Measurements from ENCODE around the gene RBM12.

RBM12 gene

DNA sequence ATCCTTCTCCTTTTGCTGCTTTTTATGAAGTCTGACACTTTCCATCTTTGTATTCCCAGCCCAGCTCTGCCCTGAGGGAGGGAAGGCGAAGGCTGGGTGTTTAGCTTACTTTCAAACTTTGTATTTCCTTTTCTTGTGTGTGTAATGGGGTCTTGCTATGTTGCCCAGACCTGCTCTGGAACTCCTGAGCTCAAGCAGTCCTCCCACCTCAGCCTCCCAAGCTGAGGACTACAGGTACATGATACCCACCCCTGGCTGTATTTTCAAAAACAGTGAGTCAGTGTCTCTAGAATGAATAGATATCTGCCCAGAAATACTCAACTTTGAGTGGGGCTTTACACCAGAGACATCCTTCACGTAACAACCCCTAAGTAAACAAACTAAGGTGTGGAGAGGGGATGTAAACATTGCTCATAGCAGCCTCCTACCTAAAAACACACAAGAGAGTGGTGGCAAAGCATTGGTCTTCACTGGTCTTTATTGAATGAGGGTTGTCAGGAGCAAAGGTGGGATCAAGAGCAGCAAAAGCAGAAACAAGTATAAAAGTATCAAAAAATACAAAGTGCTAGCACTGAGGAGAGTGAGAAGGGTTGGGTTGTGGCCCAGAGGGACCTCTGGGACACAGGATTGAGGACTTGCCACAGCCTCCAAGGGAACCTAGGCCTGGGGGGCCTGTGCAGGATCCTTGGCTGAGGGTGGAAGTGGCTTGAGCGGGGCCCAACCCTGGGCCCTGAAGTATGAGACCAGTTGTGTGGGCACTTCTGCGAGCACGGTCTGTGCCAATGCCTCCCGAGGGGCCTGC is 38.9 kb downstream of the RBM12 start:
- FAIRE-seq (no peak), DNase-seq (ENCODE audit: low spot score) (no peak)

DNA sequence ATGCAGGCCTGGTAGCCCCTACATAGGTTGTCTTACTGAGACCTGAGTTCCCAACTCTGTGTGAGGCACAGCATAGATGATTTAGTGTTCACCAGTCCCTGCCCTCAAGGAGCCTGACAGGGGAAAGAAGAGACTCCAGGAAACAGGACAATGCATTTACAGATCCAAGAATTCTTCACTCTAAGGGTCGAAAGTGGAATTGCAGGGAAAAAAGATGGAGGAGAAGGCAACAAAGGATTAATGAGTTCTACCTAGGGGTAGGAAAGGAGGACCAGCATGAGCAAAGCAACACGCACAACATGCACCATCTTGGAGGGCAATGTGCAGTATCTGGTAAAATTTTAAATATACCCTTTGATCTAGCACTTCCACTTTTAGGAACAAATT is 43.1 kb downstream of the RBM12 start:
- FAIRE-seq (no peak), DNase-seq (ENCODE audit: low spot score) (no peak)

GRCh38 chr20:35620818-35621559 is 43.7 kb downstream of the RBM12 start:
- FAIRE-seq (no peak), DNase-seq (ENCODE audit: low spot score) (no peak)

GRCh38 chr20:35619196-35620095 is 45.3 kb downstream of the RBM12 start:
- DNase-seq (ENCODE audit: low spot score) (peak; percentile 89), FAIRE-seq (peak; percentile 78)

- DNase-seq (ENCODE audit: low spot score) = no peak
These were observed 46.2 kb downstream of the RBM12 start for GRCh38 chr20:35618263-35619131.

DNA sequence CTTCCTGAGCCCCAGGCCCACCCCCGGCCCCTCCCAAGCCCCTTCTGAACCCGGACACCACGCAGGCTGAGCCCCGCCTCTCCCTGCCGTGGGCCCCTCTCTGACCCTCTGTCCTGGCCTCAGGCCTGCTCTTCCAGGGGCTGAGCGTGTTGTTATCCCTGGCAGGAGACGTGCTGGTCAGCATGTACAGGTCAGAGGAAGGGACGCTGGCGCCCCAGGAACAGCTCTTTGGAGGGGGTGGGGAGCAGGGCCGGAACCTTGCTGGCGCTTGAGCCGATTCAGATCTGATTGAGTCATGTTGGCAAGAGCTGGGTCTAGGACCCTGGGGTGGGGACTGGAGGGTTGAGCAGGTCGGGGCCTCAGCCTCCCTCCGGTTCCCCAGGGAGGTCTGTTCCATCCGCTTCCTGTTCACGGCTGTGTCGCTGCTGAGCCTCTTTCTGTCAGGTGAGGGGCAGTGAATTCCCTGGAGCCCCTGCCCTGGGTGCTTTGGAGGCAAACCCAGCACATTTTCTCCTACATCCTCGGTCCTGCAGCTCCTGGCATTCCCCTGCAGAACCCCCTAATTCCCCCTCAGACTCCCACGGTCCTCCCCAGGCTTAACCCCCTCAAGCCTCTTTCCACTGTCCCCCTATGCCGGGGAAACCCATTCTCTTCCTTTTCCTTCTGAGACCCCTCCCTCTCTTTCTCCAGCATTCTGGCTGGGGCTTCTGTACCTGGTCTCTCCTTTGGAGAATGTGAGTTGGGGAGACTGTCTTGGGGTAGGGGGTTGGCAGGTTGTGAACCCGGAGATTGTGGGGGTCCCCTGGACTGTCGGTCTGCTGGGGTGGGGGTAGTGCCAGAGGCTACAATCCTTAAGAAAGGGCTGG is 47.1 kb downstream of the RBM12 start:
- peak; percentile 82 for FAIRE-seq
- peak; percentile 93 for DNase-seq (ENCODE audit: low spot score)

More at GRCh38 chr20:35618263-35619131, 46.2 kb downstream of the RBM12 start:
- FAIRE-seq = no peak

GRCh38 chr20:35616465-35617396 is 48.0 kb downstream of the RBM12 start:
- peak; percentile 91 for FAIRE-seq
- peak; percentile 74 for DNase-seq (ENCODE audit: low spot score)

GRCh38 chr20:35615667-35616464 is 48.8 kb downstream of the RBM12 start, which contains the start of gene SPAG4:
Gene SPAG4, plus strand, starts transcription at chr20:35615829. Its CDS starts 175 bp downstream, at chr20:35616004.
- no peak for FAIRE-seq
- DNase-seq (ENCODE audit: low spot score) = peak; percentile 100

DNA sequence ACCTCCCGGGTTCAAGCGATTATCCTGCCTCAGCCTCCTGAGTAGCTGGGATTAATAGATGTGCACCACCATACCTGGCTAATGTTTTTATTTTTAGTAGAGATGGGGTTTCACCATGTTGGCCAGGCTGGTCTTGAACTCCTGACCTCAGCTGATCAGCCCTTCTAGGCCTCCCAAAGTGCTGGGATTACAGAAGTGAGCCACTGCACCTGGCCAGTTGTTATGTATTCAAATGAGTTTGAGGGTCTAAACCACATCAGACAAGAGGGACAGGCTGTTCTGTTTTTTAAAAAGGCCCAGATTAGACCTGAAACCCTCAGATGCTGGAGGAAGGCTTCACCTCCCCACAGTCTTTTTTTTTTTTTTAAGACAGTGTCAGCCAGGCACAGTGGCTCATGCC is 53.2 kb downstream of the RBM12 start:
- no peak for DNase-seq (ENCODE audit: low spot score)
- FAIRE-seq = no peak

GRCh38 chr20:35610833-35611427 is 53.8 kb downstream of the RBM12 start:
- DNase-seq (ENCODE audit: low spot score) = no peak
- no peak for FAIRE-seq

DNA sequence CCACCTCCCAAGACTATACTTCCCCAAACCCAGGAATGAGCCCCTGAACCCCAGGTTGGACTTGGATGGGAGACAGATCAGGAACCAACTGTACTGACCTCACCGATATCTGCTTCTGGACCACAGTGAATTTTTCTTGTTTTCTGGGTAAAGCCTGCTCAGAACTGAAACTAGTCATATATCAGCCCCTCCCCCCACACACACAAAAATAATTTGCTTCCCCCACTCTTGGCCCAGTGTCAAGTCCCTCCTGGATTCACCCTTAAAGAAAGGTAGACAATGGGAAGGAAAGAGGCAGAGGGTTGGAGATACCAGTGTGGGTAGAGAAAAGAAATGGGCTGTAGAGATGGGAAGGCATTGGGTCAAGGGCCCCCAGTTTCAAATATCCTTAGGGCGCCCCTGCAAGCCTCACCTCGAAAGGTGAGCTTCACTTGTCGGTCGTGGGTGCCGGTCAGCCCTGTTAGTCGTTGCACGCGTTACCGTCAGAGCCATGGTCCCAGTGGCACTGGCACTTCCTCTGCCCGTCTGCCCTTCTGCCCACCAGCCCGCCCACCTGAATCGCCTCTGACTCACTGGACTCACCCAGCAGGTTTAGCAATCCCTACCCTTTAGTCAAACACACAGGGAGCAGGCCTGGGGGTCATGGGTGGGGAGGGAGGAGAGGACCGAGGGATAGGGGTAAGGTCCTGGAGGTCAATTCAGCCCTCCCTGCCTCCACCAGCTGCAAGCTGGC is 57.5 kb downstream of the RBM12 start:
- FAIRE-seq = no peak
- DNase-seq (ENCODE audit: low spot score) = peak; percentile 10

- no peak for DNase-seq (ENCODE audit: low spot score)
These were observed 58.6 kb downstream of the RBM12 start for GRCh38 chr20:35606127-35606526.

DNA sequence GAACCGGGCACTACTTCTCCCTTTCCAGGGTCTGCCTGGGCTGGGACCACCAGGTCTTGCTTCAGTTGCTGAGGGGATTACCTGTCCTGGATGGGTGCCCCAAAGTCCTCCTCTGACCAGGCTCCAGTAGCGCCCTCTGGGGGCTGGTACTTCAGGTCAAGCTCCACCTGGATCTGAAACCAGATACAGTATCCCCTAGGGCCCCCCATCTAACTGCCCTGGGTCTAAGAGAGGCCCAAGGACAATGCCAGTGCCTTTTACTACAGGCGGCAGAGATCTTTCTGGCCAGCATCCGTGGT is 60.3 kb downstream of the RBM12 start:
- FAIRE-seq = no peak
- DNase-seq (ENCODE audit: low spot score) = no peak

More at GRCh38 chr20:35606127-35606526, 58.6 kb downstream of the RBM12 start:
- no peak for FAIRE-seq

DNA sequence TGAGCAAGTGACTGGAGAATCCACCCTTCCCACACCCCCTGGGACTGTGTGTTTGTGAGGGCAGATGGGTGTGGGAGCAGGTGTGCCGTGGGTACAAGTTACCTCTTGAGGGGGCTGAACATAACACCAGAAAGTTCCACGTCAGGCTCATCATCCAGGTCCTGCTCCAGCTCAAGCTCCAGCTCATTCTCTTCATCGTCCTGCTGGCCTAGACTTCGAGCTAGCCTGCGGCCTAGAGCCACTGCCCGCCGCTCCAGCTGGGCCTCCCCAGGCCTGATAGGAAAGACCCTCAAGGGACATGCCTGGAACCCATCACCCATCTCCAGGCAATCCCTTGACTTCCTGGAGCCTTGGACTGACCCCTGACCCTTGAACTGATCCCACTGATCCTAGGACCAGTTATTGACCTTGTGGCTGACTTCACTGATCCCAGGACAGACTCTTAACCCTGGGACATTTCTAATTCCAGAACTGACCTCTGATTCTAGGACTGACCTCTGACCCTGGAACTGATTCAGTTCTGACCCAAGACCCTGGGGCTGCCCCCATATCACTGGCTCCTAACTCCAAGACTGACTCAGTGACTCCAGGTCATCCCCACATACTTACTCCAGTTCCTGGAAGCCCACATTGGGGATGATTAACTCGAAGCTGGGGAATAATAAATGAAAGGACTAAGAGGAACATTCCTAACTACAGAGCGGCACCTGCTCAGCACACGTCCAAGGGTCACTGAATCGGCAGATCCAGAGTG is 60.8 kb downstream of the RBM12 start:
- DNase-seq (ENCODE audit: low spot score) (no peak), FAIRE-seq (no peak)

DNA sequence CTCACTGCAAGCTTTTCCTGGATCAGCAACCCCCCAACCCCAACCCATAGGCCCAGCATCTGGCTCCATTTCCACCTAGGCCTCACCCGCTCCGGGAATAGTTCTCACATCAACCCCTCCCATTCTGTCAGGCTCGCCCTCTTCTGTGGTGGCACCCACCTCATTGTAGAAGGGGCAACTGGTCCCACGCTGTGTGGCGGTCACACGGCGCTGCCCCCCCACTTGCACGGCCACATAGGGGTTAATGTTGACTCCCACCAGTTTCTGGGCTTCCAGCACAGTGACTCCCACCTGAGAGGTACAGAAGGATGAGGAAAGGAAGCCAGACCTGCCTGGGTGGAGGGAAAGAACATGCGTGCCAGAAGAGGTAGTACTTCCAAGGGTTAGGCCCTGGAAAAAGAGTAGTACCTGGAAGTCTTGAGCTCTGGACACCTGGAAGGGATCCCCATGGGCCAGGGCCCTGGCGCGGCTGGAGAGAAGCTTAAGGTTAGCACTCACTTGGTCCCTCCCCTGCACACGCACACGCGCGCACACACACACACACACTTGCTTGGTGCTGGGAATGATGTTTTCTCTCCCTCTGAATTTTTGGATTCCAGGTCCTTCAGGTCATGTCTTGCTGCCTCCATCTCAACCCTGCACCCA is 61.7 kb downstream of the RBM12 start:
- DNase-seq (ENCODE audit: low spot score) (no peak), FAIRE-seq (no peak)

GRCh38 chr20:35601990-35602389 is 62.7 kb downstream of the RBM12 start:
- DNase-seq (ENCODE audit: low spot score) (no peak), FAIRE-seq (no peak)
